ENCODE data around the gene TTLL5.
A peak's percentile ranks its signal among the peaks of the same experiment; 100 is the strongest.
"Not testable (repeated sequence)": the region's sequence is repeated elsewhere in the genome, so short reads cannot be mapped to it uniquely, and the experiment has no call there.

Gene TTLL5

DNA sequence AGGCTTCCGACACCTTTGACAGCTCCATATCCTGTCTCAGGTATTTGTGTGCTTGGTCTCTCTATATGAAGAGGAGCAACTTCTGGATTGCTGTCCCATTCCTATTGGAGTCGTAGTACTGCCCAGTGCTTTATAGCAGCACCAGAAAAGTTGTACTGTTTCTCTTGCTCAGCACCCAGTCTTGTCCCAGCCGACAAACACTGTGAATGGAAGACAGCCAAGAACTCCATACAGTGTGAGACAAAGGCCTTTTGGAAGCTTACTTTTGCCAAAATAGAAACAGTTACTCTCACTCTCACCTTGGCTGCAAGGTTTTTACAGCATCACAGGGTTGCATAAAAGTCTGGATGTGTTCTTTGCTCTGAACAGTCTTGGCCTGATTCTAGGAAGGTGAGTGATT, 215.5 kb downstream of the TTLL5 start:
- no peak for DNase-seq

DNA sequence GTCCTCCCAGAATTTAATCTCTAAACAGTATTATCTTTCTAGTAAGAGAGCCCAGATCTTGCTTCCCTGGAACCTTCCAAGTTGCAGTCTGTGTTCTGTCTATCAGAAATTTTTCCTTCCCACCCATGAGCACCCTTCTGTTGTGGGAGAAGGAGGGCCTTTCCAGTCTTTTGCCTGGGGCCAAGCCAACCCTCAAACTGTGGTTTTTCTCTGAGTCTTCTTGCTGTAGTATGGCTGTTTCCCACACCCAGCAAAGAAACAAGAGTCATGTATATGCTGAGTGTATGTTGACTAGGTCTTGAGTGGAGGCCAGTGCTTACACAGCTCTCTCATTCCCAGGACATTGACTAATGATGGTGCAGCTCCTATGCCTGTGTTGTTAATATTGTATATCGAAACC, 216.2 kb downstream of the TTLL5 start:
- no peak for DNase-seq

DNA sequence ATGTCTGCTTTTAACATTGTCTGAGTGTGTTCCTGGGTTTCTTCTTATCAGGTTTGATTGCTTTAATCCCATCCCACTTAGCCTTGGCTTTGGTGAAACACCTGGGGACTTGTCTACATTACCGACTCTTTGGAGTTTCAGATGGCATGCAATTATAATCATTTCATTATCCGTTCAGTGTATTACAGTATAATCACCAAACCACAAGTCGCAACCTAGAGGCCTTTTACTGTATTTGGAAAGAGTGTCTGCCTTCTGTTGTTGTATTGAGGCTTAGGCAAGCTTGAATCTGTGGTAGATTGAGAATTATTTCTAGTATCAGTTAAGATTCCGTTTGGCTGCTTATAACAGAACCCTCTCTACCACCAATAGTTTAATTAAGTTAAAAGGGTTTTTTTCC, 216.8 kb downstream of the TTLL5 start:
- DNase-seq = no peak

DNA sequence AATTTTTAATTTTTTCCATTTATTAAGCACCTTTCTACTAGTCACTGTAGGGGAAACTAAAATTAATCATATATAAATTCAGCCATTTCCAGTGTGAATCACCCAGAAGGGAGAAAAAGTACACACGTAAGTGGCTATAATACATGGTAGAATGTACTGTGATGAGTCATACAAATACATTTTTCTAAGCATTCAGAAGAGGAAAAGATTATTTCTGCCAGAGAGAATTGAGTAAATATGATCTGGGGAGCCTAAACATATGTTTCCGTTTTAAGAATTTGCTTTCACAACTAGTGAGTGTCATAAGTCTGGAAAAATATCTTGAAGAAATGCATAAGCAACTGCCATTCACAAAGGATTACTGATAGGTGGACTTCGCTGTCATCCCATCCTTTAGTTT, 218.0 kb downstream of the TTLL5 start:
- DNase-seq = no peak

DNA sequence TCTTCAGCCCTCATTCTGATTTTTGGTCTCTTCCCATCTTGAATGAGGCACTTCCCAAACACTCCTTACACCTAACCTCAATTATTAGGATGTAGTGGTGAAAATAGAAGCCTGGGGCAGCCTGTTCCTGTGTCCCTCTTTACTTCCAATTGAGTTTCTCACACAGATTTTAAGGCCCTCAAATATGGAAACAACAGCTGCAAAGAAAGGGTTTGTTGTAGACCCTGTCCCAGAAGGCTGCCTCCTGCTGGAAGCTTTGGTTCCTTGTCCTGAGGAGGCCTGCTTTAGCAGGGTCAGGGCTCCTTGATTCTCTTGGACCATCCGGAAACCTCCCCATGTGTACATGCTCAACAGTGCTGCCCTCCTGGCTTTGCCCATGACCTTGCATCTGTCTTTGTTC, 219.5 kb downstream of the TTLL5 start:
- DNase-seq = no peak

DNA sequence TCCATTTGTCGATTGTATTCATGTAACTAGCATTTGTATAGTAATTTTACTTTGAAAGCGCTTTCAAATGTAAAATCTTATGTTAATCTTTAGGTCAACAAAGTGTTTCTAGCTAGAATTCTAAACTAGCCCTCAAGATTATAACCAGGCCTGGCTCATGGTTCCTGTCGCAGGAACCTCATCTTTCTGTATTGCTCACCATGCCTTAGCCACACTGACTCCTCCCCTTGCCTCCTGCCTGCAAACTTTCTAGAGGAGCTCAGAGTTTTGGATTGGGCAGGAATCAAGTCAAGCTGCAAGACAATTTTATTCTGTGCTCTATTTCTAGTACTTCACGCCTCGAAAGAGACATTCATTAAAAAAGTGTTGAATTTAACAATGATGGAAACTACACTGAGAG, 220.9 kb downstream of the TTLL5 start:
- no peak for DNase-seq

DNA sequence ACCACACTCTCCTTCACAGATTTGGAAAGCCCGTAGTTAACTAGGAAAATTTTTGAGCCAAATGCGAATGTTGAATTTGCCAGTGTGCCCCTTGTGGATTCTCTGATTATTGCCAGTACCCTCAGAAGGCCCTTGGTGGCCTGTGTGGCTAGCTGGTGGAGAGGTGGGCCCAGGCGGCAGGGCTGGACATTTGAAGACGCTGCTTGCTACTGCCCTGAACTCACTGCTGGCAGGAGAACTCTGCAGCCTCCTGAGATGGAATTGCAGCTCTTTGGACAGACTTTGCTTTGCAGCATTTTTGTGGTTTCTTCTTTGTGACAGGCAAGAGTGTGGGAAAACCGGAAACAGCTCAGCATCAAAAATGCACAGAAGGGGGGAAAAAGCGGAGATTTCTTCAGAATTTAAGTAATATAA, 223.2 kb downstream of the TTLL5 start:
- no peak for DNase-seq

DNA sequence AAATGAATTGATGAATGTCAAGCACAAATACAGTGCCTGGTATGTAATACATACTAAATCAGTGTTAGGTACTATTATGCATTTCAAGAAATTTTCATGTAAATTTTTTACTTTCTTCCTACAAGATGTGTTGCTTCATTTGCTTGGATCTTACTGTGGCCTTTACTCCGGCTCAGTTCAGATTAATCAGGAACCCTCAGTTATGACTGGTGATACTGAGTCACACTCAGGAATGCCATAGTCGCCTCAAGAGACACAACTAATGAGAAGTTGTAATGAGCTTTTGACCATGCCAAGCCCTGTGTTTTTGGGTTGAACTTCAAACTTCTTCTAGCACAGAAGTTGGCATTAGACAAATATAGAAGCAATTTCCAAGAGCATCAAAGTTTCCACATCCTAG, 224.8 kb downstream of the TTLL5 start:
- DNase-seq = no peak

DNA sequence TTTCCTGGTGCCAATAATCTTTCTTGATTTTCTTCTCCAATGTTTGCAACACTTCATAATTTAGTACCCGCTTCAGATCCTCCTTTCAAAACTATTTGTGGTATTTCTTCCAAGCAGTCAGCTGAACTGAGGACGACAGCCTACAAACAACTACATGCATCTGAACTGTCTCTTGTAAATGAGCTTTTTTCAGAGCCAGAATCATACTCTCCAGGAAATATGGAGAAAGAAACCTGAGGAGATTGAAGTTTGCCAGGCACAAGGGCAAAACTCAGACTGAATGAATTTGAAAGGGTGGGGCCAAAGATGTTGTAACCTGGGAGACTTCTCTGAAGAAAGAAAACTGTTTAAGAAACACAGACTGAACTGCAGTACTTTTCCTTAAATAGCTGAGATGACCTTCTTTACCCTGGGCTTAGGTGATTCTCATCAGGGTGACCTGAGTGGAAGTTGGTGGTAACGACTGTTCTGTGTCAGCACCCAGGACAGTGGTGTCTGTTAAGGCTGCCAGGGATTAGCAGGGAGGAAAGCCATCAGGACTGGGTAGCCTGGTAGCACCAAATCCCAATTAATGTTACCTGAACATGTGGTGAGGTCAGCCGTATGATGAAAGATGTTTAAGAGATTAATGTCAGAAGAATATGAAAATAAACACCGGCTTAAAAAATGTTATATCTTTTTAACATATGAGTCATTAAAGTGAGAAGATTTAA, 225.7 kb downstream of the TTLL5 start:
- no peak for DNase-seq

DNA sequence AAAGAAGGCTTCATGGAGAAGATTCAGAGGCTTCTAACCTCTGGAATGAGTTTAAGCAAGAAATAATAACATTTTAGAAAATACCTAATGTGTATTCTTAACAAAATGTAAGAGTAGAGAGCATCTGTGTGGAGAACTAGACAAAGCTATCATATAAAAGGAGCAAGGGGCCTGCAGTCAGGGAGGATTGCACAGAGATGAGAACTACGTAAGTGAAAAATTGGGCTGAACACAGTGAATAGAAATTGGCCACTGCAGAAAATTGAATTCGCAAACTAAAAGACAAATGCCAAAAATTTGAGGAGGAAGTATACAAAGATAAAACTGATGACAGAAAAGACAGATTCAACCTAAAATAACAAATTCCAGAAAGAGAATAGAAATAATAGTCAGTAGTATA, 227.9 kb downstream of the TTLL5 start:
- no peak for DNase-seq

DNA sequence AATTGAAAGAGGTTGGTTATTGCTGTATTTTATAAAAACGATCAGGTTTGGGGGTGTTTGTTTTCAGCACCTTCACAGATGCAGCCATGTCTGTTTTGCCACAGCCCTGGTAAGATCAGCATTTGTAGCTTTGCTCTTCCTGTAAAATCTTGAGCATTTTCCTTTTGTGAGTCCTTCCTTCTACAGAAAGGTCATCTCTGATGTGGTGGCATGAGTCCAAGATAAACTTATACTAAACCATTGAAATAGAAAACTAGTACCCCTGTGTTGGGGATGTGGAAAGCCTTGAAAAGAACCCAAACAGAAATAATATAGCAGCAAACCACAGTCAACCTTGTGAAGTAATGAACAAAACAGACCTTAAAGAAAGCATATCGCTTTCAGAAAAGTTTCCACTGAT, 235.3 kb downstream of the TTLL5 start:
- no peak for DNase-seq

DNA sequence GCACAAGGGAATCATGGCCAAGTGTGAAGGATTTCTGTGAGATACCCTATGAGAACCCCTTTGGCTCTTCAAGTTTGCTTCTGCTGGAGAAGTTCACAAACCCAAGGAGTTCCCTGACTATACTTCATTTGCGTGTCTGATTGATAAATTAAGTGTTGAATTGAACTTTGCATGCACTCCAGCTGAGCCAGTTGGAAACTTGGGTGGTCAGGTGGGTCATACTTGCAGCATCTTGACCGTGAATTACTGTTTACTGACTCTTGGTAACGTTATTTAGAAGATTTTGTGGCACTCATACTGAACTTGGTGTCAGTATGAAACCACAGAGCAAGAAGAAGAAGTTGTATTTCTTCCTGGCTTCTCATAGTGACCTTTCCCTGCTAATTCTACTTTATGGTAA, 243.3 kb downstream of the TTLL5 start:
- no peak for DNase-seq

DNA sequence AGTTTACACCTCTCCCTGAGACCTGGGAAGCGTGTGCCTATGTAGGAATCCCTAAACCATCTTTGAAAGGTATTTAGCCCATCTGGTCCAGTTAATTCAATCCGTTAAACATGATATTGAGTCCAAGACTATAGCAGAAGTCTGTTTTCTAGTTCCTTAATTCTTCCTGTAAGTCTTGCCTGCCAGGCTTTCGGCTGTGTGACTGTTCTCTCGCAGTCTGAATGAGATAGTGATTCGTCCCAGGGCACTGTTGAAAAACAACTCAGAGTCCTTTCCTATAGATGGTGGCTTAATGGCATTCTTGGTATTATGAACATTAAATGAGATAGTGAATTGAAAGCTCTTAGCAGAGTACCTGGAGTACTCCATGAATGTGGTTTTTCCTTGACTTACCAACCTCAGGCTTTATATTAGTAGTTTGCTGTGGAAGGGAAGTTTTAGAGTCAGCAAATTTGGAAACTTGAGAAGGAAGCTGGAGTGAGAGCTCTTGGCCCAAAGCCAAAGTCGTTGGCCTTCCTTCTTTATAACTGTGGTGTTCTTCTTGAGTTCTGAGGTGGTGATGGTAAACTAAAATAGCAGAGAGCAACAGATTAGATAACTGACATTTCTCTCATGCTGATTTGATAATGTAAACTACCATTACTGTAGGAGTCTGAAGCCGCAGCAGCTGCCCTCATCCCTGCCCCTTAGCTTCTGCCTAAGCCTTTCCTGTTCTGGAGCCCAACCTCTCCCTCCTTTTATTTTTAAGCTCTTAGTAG, 244.3 kb downstream of the TTLL5 start:
- DNase-seq = no peak

DNA sequence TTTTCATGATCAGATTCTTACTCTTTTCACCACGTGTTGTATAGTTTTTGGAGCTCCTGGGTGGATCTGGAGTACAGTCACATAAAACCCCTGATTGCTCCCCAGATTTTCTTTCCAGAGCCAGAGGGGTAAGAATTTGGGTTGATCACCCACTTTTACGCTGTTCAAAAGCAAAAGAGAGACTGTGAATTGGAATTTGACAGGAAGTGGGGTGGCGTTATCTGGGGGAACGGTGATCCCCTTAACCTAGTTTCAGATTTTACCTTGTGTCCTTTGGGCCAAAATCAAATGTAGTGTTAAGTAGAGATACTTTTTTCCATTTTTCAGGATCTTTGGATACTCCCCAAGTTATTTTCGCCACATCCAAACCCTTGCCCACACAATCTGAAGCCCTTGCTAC, 245.2 kb downstream of the TTLL5 start:
- no peak for DNase-seq

DNA sequence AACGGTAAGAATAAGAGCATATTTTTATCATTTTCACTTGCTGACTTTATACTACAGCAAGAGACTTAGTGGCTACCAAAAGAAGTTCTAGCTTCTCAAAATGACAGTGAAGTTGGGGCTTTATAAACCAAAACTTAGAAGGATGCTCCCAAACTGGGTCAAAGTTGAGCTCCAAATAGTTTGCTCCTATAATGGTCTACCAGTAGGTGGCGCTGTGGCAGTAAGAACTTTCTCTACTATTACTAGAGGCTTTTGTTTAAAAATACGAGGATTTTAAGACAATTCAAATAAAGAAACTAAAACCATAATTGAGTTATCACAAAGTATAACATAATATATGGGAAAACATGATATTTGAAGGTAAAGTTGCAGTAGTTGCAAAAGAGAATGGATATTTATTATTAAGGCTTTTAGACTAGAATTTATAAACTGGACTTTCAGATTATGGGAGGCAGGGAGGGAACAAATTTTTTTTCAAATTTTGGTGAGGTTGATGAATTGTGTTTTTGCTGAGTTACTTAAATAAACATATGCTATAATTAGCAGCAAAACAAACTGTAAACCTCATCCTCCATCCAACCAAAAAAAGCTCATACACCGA, 245.7 kb downstream of the TTLL5 start:
- peak; percentile 67 for DNase-seq

DNA sequence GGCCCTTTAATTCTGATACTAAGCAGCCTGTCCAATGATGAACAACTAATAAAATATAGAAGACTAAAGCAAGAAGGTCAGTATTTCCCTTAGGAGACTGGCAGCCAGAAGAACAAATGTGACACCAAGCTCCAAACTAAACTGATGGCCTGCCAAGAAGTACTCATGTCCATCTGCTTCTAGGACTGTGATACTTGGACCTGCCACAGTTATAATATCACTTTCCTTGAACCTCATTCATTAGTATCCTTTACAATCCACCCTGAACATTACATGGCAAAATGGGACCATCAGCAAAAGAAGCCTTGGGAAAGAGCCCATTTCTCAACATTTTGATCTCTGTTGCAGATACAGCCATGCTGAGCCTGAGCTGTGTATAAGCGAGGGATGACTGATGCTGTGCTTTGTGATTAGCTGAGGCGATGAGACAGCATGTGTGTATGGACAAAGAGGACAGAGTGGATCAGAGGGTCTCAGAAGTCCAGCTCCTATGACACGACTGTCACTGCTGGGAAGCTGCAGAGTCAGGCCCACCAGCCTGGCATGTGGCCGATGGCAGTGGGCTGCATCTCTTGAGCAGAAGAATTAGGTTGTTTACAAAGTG, 246.8 kb downstream of the TTLL5 start:
- no peak for DNase-seq

DNA sequence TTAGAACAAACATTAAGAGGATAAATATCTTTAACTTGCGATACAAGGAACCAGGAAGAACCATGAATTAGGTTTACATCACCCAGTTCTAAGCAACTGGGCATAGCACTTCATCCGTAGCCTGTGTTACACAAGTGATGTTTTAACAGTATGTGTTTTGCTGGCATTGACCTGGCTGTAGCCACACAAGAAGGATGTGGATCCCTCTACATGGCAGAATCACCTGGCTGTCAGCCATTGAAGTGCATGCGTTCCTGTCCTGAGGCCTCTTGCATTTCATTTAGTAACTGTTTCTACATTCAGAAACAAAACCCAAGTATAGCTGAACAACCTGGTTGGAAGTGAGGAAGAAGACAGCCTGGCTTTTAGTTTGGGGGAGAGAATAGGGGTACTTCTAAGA, 248.6 kb downstream of the TTLL5 start:
- DNase-seq = no peak

DNA sequence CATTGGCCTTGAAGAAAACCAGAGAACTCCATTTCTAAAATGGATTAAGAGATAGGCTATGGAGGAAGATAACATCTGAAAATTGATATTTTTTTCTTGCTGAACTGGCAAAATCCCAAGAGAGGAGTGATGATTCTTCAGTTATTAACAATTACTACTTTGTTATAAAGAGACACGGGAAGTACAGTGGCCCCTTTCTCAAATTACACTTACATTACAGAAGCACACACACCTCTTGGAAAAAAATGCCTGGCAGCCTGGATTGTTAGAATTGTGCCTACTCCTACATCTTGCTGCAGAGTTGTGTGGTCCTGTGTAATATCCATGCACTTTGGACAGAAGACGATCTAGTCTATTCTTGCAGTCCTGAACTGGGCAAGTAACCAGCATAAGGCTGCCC, 249.0 kb downstream of the TTLL5 start:
- no peak for DNase-seq

DNA sequence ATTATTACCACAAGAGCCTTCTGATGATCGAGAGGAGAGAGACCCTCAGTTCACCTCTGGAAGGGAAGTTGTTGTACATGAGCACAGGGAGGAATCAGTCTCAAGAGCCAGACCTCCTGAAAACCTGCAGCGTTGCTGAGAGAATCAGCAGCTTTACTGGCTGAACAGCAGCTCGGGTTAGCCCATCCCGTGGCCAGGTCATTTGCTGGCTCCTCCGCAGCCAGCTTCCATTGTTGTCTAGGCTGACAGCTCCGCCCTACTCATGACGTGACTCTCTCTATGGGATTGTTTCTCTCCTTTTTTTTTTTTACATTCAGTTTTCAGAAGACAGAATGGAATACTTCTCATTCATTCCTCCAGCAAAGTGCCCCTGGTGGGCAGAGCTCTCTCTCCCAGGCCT, 250.8 kb downstream of the TTLL5 start:
- no peak for DNase-seq

DNA sequence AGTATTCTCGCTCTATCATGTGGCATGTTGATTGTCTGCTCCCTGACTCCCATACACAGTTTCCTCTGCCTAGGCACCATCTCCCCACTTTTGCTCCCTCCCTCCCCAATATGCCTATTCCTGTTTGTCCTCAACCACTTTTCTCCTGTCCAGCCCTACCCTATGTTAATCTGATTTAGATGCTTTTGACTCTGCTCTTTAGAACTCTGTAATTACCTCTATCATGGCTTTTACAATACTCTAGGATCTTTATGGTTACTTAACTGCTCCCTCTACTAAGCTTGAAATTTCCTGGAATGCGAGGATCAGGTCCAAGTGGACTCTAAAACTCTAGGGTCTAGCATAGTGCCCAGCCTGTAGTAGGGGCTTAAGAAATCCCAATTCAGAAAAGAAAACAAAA, 252.1 kb downstream of the TTLL5 start:
- no peak for DNase-seq

DNA sequence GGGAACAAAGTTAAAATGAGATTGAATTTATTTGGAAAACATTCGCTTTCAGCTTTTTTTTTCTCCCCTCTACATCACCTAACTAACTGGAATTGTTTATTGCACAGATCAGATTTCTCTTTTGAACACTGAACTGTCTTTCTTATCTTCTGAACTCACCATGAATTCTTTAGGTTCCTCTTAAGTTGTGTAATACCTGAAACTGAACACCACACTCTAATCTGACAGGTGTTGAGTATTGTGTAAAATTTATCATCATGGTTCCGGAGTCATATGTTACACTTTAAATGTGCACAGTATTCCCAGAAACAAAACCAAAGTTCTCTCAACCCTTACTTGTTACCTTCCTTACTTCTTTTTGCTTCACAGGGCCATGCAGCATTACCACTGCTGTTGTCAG, 254.0 kb downstream of the TTLL5 start:
- no peak for DNase-seq

DNA sequence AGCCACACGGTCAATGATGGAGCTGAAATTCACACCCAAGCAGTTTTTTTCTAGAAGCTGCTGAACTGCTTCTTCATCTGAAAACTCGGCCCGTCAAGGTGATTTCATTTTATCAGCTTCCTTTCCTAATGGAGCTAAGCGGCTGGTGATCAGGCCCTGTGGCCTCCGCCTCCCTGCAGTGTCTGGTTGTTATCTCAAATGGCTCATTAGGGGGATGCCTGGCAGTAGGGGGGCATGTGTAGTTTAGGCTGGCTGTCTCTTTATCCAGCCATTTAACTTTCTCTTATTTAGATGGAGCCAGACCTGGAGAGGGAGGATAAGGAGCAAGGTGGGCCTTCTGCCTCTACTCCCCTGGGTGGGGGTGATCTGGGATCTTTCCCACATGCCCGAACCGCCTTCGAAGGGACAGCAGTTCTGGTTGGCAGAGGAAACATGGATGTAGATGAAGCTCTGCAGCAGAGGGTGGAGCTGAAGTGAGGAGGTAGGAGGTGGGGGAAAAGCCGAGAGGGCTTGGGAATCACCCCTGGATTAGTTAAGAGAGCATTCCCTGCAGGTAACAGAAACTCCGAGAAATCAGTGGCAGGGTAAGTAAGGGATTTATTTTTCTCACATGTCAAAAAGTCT, 256.4 kb downstream of the TTLL5 start:
- DNase-seq = no peak

DNA sequence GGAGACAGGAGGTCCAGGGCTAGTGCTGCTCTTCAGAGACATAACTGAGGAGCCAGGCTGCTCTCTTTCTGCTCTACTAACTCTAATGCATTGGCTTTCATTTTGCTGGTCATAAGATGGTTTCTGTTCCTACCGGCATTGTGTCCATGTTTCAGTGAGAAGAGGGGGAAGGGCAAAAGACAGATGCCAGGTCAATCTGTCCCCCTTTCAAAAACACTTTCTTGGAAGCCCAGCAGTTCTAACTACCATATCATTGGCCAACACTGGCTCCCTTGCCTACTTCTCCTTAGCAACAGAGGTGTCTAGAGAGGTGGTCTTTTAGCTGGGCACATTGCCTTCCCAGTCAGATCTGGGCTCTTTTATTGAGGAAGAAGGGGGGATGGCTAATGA, 256.9 kb downstream of the TTLL5 start:
- no peak for DNase-seq

DNA sequence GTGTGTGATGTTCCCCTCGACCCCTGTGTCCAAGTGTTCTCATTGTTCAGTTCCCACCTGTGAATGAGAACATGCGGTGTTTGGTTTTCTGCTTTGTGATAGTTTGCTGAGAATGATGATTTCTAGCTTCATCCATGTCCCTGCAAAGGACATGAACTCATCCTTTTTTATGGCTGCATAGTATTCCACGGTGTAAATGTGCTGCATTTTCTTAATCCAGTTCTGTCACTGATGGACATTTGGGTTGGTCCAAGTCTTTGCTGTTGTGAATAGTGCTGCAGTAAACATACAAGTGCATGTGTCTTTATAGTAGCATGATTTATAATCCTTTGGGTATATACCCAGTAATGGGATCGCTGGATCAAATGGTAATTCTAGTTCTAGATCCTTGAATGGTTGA, 259.4 kb downstream of the TTLL5 start:
- DNase-seq = not testable (repeated sequence)

Measured in CD4-positive, alpha-beta T cell treated with Interleukin-4 for 4 hours (primary cell).